HG02885 (cell line): Measurements from ENCODE around the gene RASL10A.

ENCODE experiments used
- ATAC-seq: cut with Tn5 transposase; IDR thresholded peaks from one replicate; pipeline ENCODE4 v1.9.1; 2021; ENCODE audit warnings: mild to moderate bottlenecking; ENCODE audit not compliant: unreplicated experiment, poor library complexity

The RASL10A gene

DNA sequence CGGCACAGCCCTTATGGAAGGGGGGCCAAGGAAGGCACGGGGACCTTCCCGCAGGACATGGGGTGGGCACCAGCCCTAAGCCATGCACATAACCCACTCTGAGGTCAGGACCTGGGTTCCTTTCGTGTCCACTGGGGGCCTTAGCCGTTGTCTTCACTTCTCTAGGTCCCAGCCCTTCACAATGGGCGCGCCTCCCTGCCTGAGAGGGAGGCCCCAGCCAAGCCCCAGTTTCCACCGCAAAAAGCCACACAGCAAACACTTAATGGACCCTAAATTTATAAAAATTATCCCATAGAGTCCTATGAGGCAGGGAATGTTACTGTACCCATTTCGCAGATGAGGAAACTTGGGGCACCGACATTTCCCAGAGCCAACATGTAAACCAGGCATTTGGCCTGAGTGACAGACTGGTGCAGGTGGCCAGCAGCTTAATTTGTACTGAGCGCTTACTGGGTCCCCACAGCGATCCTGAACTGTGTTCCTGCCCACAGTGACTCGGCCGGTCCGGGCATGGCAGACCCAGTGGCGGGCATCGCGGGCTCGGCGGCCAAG lies 7.8 kb downstream of the RASL10A start:
- no peak for ATAC-seq

DNA sequence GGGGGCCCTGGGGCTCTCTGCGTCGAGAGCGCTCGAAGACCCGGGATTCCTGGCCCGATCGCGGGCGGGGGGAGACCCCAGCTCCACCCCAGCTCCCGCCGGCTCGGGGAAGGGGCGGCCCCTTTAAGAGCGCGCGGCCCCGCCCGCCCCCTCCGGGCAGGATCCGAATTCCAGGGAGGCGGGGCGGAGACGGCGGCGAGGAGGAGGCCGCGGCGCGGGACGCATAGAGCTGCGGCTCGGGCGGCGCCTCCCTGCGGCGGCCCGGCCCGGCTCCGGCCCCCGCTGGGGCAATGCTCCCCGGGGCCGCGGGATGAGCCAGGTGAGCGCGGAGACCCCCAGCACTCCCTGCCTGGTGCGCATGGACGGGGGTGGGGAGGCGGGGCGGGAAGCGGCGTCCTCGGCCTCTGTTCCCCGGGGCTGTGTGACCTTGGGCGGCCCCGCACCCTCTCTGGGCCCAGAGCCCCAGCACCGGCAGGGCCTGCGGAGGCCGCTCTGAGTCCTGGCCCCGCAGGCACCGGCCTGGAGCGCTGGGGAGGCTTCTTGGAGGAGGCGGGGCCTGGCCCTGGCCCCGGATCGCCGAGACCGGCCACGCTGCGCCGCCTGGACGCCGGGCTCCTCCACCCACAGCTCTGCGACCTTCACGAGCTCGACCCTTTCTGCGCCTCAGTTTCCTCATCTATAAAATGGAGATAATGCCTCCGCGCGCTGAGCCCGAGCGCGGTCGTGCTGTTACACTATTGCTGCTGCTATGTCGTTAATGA lies 8.5 kb downstream of the RASL10A start:
- no peak for ATAC-seq

DNA sequence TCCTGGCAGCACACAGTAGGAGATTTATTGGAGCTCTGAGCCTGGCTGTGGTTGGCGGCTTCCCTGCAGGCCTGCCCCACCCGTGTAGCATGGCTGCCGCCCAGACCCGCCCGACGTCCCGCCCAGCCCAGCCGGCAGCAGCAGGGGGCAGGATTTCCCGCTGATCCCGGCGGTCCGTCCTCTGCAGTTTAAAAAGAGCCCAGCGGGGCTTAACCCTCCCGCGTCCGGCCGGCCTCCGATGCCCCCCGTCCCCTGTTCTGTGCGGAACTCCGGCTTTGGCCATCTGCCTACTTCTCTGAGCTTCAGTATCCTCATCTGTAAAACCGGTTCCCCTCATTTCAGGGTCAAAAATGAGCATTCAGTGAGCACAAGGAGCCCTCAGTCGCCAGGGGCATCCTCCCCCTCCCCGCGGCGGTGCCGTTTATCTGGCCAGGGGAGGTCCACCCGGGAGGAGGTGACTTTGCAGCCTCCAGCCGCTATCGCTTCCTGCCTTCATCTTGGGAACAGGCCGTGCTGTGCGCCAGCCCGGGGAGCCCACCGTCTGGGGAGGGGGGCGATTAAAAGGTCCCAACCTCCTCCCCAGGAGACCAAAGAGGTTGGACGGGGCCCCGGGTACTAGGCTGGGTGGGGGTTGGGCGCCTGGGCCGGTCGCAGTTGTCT lies 9.2 kb downstream of the RASL10A start, which contains the start of gene GAS2L1:
GAS2L1 (plus strand) TSS at position 476 of the 660 bp plus-strand sequence. CDS start 1,456 bp downstream, outside the sequence.
- ATAC-seq: no peak

DNA sequence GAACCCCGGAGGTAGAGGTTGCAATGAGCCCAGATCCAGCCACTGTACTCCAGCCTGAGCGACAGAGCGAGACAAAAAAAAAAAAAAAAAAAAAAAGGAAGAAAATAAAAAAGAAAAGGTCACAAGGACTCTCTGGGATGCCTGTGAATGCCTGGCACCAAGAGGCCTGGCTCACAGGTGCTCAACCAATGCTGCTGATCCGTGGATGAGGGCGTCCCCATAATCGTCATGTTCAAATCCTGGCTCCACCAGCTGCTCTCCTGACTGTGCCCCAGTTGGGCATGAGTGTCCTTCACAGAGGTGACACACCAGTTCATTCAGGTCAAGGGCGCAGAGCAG lies 9.7 kb downstream of the RASL10A start:
- ATAC-seq: no peak

DNA sequence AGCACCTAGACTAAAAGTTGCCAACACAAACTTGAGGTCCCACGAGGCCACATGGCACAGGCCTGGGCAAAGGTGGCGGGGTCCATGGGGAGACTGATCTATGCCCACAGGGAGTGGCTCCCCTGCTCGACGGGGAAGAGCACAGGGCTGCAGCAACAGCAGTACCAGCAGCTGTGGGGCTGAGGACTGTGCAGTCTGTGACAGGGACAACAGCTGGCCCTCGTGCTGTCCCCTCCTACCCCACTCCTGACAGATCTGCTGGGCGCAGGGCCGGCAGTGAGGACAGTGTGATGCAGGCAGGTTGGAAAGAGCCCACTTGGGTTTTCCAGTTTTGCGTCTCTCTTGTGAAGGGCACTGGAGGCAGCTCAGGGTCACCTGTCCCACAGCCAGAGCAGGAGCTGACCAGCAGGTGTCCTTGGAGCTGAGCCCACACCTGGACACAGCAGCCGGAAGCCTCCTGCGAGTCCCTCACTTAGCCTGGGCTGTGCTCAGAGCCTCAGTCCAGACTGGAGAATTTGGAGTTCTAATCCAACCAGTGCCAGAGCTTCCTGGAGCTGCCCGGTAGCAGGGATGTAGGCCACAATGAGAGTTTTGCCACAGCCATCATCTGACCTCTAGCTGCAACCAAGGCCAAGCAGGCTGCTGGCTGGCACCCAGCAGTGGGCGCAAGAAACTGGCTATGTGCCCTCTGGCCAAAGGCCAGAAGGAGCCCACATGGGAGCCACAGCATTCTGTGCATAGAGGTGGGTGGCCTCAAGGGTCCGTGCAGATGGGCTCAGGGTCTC lies 12.6 kb downstream of the RASL10A start:
- ATAC-seq: no peak

DNA sequence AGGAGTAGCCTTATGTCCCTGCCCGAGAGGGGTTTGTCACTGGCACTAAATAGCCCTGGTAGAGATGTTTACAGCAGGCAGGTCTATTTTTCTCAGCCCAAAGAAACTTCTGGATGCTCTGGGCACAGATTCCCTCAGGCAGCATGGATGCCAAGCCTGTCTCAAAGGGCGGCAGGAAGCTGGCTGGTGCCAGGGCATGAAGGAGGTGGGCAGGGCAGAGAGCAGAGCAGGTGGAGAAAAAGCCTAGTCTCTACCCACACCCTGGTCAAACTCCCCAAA lies 13.2 kb downstream of the RASL10A start:
- no peak for ATAC-seq

DNA sequence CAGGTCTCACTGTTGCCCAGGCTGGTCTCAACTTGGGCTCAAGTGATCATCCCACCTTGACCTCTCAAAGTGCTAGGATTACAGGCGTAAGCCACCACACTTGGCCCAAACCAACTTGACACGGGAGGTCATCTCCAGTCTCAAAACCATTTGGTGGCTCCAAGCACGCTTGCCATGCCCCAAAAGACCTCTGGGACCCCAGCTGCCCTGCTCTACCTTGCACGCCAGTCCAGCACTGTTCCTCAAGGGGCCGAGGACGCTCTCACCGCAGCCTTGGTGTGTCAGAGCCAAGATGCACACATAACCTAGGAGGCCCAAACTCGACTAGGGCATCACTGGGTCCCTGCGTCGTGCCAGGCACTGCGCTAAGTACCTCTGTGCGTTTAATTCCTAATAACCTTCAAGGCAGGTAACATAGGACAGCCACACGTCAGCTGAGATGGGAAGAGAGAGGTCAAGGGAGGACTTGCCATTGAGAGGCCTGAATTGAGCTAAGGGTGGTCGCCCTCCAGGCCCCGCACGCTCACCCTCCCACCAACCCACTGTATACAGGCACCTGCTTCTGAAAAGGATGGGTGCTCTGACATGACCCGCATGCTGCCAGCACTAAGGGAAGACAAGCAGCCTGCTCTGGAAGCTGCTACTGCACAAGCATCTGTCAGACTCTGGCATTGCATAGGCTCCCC lies 13.6 kb downstream of the RASL10A start:
- ATAC-seq: no peak

DNA sequence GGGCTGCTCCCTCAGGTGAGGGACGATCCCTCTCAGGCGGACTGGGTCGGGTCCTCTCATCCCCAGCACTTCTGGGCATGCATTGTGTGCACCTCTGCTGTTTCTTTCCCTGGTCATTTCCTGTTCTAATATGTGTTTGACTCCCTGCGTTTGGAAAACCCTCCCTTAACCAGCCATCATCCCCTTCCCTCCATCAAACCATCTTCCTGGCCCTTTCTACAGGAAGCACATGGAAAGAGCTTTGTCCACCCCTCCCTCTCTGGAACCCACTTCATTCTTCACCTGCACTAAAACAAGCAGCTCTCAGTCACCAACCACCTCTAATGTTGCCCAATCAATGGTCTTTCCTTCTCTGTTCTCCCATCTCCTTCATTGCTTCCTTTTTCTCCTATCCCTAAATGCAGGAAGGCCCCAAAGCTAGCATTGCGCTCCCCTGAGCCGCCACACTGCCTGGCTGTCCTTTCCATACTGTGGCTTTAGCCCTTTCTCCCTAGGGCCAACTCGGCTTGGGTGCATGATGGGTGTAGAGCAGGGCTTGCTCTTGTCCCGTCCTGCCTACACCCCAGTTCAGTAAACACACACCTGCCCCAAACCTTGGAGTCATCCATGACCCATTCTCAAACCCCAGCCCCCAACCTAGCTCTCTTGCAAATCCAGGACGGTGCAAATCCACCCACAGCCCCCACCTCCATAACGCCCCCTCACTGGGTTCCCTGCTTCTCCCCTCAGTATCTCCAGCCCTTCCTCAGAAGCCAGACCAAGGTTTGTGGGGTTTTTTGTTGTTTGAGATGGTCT lies 14.5 kb downstream of the RASL10A start:
- no peak for ATAC-seq

DNA sequence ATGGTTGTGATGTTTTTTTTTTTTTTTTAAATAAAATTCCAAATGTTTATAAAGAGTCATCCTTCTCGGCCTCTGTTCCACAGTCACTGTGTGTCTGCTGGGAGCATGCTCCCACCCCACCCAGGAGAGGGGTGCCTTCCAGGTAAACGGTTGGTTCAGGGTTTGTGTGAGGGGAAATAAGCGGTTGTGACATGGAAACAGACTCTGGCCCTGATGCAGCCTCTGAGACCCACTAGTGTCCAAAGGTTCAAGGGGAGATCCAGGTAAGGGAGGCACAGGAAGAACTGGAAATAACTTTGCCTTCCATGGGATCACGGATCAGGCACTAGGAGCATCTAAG lies 15.1 kb downstream of the RASL10A start:
- ATAC-seq: no peak

DNA sequence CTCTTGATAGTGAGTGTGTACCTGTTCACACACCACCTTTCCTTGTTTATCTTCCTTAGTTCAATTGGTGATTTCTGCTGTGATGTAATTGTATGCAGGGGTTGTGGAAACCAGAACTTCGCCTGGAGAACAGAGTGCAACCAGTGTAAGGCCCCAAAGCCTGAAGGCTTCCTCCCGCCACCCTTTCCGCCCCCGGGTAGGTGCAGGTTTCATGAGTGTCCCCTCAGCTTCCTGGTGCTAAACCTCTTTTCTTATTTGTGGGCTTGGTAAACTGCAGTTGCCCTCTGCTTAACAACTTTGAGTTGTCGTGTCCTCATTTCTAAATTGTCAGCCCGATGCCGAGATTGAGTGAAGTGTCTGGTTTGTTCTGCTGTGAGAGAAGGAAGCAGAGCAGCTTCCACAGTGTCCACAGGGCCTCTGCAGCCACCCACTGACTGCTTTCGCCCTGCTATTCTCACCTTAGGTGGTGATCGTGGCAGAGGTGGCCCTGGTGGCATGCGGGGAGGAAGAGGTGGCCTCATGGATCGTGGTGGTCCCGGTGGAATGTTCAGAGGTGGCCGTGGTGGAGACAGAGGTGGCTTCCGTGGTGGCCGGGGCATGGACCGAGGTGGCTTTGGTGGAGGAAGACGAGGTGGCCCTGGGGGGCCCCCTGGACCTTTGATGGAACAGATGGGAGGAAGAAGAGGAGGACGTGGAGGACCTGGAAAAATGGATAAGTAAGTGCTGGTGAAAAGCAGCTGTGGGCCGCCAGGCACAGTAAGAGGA lies 16.2 kb downstream of the RASL10A start:
- no peak for ATAC-seq

DNA sequence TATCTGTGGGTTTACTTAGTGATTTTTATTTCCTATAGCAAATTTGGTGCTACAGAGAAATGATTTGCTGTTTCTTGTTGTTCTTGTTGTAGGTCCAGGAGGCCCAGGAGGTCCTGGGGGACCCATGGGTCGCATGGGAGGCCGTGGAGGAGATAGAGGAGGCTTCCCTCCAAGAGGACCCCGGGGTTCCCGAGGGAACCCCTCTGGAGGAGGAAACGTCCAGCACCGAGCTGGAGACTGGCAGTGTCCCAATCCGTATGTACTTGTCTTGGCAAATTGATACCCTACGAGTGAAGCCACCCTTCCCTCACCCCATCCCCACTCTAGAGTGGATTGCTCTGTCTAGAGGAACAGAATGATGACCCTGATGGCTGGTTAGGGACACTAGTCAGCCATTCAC lies 16.9 kb downstream of the RASL10A start:
- no peak for ATAC-seq

DNA sequence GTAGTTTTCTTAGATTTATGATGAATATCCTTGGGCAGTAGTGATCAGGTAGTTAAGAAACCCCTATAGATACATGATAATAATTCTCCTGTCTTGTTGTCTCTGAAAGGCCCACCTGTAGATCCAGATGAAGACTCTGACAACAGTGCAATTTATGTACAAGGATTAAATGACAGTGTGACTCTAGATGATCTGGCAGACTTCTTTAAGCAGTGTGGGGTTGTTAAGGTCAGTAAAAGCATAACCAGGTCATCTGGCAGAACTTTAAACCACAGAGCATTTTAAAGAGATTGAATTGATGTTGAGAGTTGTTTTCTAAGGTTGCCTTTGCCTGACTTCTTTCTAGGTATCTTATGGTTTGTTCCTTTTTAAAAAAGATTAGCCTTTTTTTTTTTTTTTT lies 23.1 kb downstream of the RASL10A start:
- no peak for ATAC-seq

DNA sequence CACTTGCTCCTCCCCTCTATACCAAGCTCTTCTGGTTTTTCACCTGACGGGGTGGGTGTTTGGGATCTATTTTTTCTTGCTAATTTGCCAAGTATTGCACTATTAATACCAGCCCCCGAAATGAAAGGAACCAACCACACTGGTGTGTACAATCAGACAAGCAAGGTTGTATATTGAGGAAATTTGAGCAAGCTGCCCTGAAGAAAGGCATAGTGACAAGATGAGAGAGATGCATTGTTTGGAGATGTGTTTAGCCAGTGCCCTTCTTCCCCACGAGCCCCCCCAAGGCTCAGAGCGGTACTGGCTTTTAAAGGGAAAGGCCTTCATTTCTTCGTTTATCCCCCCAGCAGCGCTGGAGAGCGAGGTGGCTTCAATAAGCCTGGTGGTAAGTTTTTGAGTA lies 24.3 kb downstream of the RASL10A start:
- ATAC-seq: no peak

DNA sequence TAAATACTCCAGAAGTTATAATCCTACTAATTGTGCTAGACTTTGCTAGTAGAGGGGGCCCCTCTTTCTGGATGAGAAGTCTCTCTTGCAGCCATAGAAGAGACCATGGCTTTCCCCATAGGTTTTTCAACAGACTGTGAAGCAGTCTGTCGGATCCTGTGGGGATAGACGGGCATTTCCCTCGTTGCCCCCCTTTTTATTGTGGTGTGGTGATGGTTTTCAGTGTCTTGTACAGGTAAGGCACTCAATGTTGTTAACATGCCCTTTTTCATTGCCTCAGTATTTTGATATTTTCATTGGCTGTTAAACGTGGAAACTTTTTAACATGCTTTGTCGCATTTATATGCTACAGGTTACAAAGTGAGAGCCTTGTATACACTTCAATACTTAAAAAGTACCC lies 25.4 kb downstream of the RASL10A start:
- ATAC-seq: no peak

DNA sequence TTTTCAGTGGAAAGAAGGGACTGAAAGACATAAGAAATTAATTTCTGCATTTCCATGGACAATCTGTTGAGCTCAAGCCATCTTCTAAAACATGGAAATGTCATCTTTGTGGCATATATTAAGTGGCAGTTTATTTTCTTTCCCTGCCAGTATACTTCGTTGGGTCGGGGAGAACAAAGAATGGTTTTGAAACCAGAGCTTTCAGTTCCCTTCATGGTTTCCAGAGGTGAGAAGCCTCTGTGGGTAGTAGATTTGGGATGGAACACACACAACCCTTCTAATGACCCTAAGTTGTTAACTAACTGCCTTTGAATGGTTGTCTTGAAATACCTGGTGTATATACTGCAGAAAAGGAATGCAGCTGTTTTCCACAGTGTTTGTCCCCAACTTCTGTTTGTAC lies 26.7 kb downstream of the RASL10A start:
- ATAC-seq: no peak

DNA sequence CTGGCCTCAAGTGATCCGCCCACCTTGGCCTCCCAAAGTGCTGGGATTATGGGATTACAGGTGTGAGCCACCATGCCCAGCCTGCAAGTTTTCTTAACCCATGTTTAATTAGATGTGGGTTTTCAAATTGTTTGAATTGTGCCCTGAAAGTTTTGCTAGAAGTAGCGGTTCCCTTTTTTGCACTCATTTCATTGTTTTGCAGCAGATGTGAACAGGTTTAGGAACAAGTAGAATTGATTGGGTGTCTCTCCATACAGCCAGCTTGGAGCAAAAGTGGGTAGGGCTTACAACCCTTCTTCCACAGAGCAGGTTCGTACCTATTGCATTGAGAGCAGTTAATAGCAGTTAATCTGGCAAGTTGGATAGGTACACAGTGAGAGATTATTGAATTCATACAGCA lies 31.3 kb downstream of the RASL10A start:
- ATAC-seq: no peak

DNA sequence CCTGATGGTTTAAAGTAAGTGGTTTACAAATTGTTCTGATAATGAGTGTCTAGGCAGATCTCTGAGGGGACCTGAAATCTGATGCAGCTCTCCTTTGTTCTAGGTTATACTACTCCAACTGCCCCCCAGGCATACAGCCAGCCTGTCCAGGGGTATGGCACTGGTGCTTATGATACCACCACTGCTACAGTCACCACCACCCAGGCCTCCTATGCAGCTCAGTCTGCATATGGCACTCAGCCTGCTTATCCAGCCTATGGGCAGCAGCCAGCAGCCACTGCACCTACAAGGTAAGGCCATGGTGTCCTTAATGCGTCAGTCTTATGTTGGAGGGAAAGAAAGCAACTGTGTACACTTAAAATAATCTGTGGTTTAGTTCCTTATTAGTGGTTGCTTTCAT lies 37.6 kb downstream of the RASL10A start:
- no peak for ATAC-seq

DNA sequence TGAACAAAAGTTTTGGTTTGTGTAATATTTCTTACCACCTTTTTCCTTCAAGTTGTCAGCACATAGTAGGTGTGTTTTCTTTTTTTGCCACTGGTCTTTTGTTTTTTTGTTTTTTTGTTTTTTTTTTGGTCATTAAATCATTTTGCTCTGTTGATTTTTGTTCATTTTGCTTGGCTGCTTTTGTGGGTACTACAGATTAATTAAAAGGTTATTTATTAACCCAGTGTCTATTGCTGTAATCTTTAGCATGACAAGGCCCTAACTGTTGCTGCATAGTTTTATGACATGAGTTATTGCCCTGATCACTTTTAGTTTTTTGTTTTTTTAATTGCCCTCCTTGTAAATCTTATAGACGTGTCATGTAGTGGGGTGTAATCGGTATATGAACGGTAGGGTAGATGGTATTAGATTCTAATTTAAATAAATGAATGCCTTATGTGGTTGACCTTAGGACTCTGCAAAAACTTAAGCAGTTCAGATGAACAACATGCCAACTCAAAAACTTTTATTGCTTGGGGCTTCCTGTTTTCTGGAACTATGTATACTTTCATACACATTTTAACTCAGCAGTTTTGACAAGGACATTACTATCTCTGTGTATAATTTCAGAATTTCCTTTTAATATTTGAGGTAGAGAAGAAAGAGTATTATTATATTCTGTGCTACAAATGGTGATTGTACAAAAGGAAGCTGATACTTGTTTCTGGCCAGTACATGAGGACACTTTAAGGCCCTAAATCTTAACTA lies 39.5 kb downstream of the RASL10A start:
- no peak for ATAC-seq

DNA sequence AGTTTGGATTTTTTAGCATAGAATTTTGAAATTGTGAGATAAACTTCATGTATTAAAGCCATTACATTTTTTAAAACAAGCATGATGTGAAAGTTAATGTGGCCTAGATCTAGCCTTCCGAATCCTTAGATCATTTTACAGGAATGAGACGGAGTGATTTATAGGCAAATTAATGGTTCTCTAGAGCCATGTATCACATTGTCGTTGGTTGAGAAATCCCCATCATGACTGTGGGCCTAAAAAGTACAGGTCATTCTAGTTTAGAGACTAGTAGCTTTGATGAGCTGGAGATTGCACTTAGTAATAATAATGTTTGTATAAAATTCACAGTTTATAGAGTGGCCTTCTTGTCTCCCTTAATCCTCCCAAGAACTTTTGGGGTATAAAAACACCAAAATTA lies 40.3 kb downstream of the RASL10A start:
- ATAC-seq: no peak
